ENCODE data around the gene TMEM54. TPM values are rescaled to one million over a fixed set of nuclear protein-coding genes. Genes with fewer than 3 reads are reported as not detected.

Gene TMEM54
- total and polyA plus RNA-seq, 9 of the 15 experiments (the other 6 are each of a cell fraction or from before 2014, with no cell fraction given) = 1.00 to 16.2 (median 8.2) TPM

- no peak for TF ChIP-seq RFX5 (IDR thresholded peaks at IDR 0.05; ENCODE audit: low read depth, low read length)
- TF ChIP-seq MLLT1 (IDR thresholded peaks at IDR 0.05) = no peak
- no peak for TF ChIP-seq ILK (tag; IDR thresholded peaks at IDR 0.05; ENCODE audit: borderline replicate concordance, low read depth)
- no peak for TF ChIP-seq ZNF507 (tag; conservative IDR thresholded peaks at IDR 0.05)
- no peak for TF ChIP-seq CREB5 (CRISPR knock-in tag; IDR thresholded peaks at IDR 0.05)
- TF ChIP-seq ZNF232 (CRISPR knock-in tag; IDR thresholded peaks at IDR 0.05) = peak; percentile 99
- no peak for TF ChIP-seq ZFP36 (IDR thresholded peaks at IDR 0.05; ENCODE audit: low read depth, low read length, partially characterized antibody)
- peak; percentile 69; the same call in 1 of the 2 replicates for TF ChIP-seq BCL6 (CRISPR knock-in tag; IDR thresholded peaks at IDR 0.05)
- TF ChIP-seq ESRRA (IDR thresholded peaks at IDR 0.05; ENCODE audit: borderline replicate concordance, low read depth) = no peak
- TF ChIP-seq NEUROD1 (IDR thresholded peaks at IDR 0.05; ENCODE audit: borderline replicate concordance, low read depth, low read length, partially characterized antibody) = peak; percentile 54
- no peak for TF ChIP-seq ZFP30 (CRISPR knock-in tag; IDR thresholded peaks at IDR 0.05; ENCODE audit: borderline replicate concordance)
- no peak for TF ChIP-seq E2F8 (IDR thresholded peaks at IDR 0.05; ENCODE audit: low read depth, partially characterized antibody)
- TF ChIP-seq SETDB1 (IDR thresholded peaks at IDR 0.05; ENCODE audit: low read length) = no peak
- TF ChIP-seq NONO (IDR thresholded peaks at IDR 0.05; ENCODE audit: low read depth in 2 of 2, low read length in 1 of 2) = peak in 1 of 2 experiments; percentile 46; a peak in 1 of 4 replicates
- TF ChIP-seq ZBTB17 (CRISPR knock-in tag; IDR thresholded peaks at IDR 0.05) = peak; percentile 69; the same call in 1 of the 2 replicates
- peak; percentile 92 to 97 for TF ChIP-seq MNT (conservative IDR thresholded peaks at IDR 0.05)
Measured at GRCh38 chr1:32886004-32886827, 15.0 kb downstream of the TMEM54 start, which contains the start of gene HPCA (continued).

Data from K562 (cell line).